CD4-positive, alpha-beta T cell treated with Interleukin-1 beta for 1 hour (primary cell): Measurements from ENCODE around the gene IGF2.

ENCODE experiments used
- DNase-seq, 2 donors: peaks; one replicate each; pipeline ENCODE4 v3.0.0-alpha.2; 2020 to 2022

Gene IGF2

GRCh38 chr11:2153581-2154194 is 14.5 kb upstream of the IGF2 start:
- DNase-seq, result peak in 1 of 2 donors; percentile 27

GRCh38 chr11:2151500-2152257 is 12.5 kb upstream of the IGF2 start:
- DNase-seq, result peak; percentile 79

GRCh38 chr11:2149864-2150847 is 11.0 kb upstream of the IGF2 start:
- no peak for DNase-seq

- DNase-seq, result no peak
Measured at GRCh38 chr11:2149460-2149859, 10.3 kb upstream of the IGF2 start.

GRCh38 chr11:2148595-2148994 is 9.4 kb upstream of the IGF2 start:
- no peak for DNase-seq

GRCh38 chr11:2147391-2147790 is 8.2 kb upstream of the IGF2 start:
- DNase-seq, result no peak

GRCh38 chr11:2146051-2146450 is 6.9 kb upstream of the IGF2 start:
- DNase-seq, result no peak

- no peak for DNase-seq
Measured at GRCh38 chr11:2144544-2145248, 5.5 kb upstream of the IGF2 start.

- DNase-seq, result no peak
Measured at GRCh38 chr11:2143799-2144543, 4.8 kb upstream of the IGF2 start.

GRCh38 chr11:2143477-2143798 is 4.2 kb upstream of the IGF2 start:
- DNase-seq, result no peak

GRCh38 chr11:2142762-2143202 is 3.6 kb upstream of the IGF2 start:
- no peak for DNase-seq

GRCh38 chr11:2142300-2142759 is 3.1 kb upstream of the IGF2 start:
- no peak for DNase-seq

- DNase-seq, result no peak
Measured at GRCh38 chr11:2140411-2141400, 1.5 kb upstream of the IGF2 start.

- DNase-seq, result no peak
Measured at GRCh38 chr11:2139621-2140337, 590 bp upstream of the IGF2 start.

GRCh38 chr11:2138431-2139122 is 612 bp downstream of the IGF2 start:
- no peak for DNase-seq

- no peak for DNase-seq
Measured at GRCh38 chr11:2138068-2138430, 1.1 kb downstream of the IGF2 start.

GRCh38 chr11:2137202-2138067 is 1.8 kb downstream of the IGF2 start:
- DNase-seq, result no peak

- DNase-seq, result no peak
Measured at GRCh38 chr11:2136952-2137201, 2.3 kb downstream of the IGF2 start.
